IMR-90 (cell line): ENCODE data around the gene GRIN2D. TPM values are rescaled to one million over a fixed set of nuclear protein-coding genes. Genes with fewer than 3 reads are reported as not detected.

Source experiments
- ATAC-seq: fragments of 200-7000 bp; cut with Tn5 transposase; 2 replicates; pipeline ENCODE4 v1.9.1; 2020; ENCODE audit warnings: low read depth, mild to moderate bottlenecking, moderate library complexity
- BruUV-seq: library from RNA; stranded (reverse); fragments of 400-500 nt; replicated peaks from 2 replicates; lab custom pipeline; 2021; lab: Mats Ljungman, UMichigan
- CTCF ChIA-PET: fragments of 300-600 bp; formaldehyde crosslinking; extraction: SDS; loops from one replicate; lab custom pipeline; 2021; ENCODE audit warnings: antibody characterized with exemption; lab: Yijun Ruan, JAX
- POLR2A ChIA-PET: fragments of 300-600 bp; sonication (Branson Sonifier 250); formaldehyde crosslinking; loops from one replicate; lab custom pipeline; 2022; ENCODE audit warnings: antibody characterized with exemption; ENCODE audit not compliant: unreplicated experiment; lab: Charles Lee
- DNase-seq: peaks from one replicate; pipeline ENCODE4 v3.0.0; 2013
- H2AFZ ChIP-seq: replicated peaks from 2 replicates; pipeline ENCODE3; 2013; ENCODE audit warnings: low read length, mild to moderate bottlenecking; ENCODE audit not compliant: poor library complexity
- H2AK5ac ChIP-seq: 2 replicates; pipeline ENCODE4 v1.6.1; 2013; ENCODE audit warnings: low read depth, low read length, inconsistent platforms
- H2AK9ac ChIP-seq: replicated peaks from 2 replicates; pipeline ENCODE3; 2013; ENCODE audit warnings: mild to moderate bottlenecking, low read depth, low read length, moderate library complexity; ENCODE audit not compliant: poor library complexity
- H2BK120ac ChIP-seq: 2 replicates; pipeline ENCODE4 v1.6.1; 2013; ENCODE audit warnings: low read depth, low read length, inconsistent platforms
- H2BK15ac ChIP-seq: 3 replicates; pipeline ENCODE4 v1.6.1; 2013; ENCODE audit warnings: low read depth, low read length, inconsistent platforms
- H2BK20ac ChIP-seq: 2 replicates; pipeline ENCODE4 v1.6.1; 2013; ENCODE audit warnings: low read depth, mild to moderate bottlenecking, inconsistent platforms, low read length, moderate library complexity
- H2BK5ac ChIP-seq: 2 replicates; pipeline ENCODE4 v1.6.1; 2013; ENCODE audit warnings: mild to moderate bottlenecking, low read depth, low read length, inconsistent platforms; ENCODE audit not compliant: poor library complexity, severe bottlenecking
- H3K14ac ChIP-seq: replicated peaks from 2 replicates; pipeline ENCODE4 v1.6.1; 2013; ENCODE audit warnings: low read depth, low read length, inconsistent platforms
- H3K18ac ChIP-seq: 2 replicates; pipeline ENCODE4 v1.6.1; 2013; ENCODE audit warnings: low read depth, low read length, control low read depth
- H3K23ac ChIP-seq: 2 replicates; pipeline ENCODE4 v1.6.1; 2013; ENCODE audit warnings: low read depth, low read length, inconsistent platforms
- H3K27ac ChIP-seq: 2 replicates; pipeline ENCODE4 v1.5.1; 2013; ENCODE audit warnings: mild to moderate bottlenecking, control low read depth, low read length; ENCODE audit not compliant: insufficient read depth
- H3K27me3 ChIP-seq: 2 replicates; pipeline ENCODE4 v1.6.1; 2013; ENCODE audit warnings: low read length; ENCODE audit not compliant: control insufficient read depth, insufficient read depth
- H3K36me3 ChIP-seq: 2 replicates; pipeline ENCODE4 v1.6.1; 2013; ENCODE audit warnings: low read length, mixed read lengths; ENCODE audit not compliant: control insufficient read depth, insufficient read depth
- H3K4ac ChIP-seq: 2 replicates; pipeline ENCODE4 v1.6.1; 2013; ENCODE audit warnings: low read depth, low read length, inconsistent platforms
- H3K4me1 ChIP-seq: 2 replicates; pipeline ENCODE4 v1.6.1; 2013; ENCODE audit warnings: low read length, mixed read lengths; ENCODE audit not compliant: control insufficient read depth, insufficient read depth
- H3K4me2 ChIP-seq: 2 replicates; pipeline ENCODE4 v1.6.1; 2013; ENCODE audit warnings: low read depth, mild to moderate bottlenecking, control low read depth, low read length, moderate library complexity
- H3K4me3 ChIP-seq: 2 replicates; pipeline ENCODE4 v1.5.1; 2013; ENCODE audit warnings: low read depth, mild to moderate bottlenecking, control low read depth, low read length, moderate library complexity; ENCODE audit not compliant: insufficient read depth
- H3K56ac ChIP-seq: 2 replicates; pipeline ENCODE4 v1.6.1; 2013; ENCODE audit warnings: low read length, inconsistent platforms; ENCODE audit not compliant: insufficient read depth; ENCODE audit errors: extremely low read depth
- H3K79me1 ChIP-seq, 2 experiments: 2 replicates each; pipeline ENCODE4 v1.6.1; 2013; ENCODE audit warnings: low read length in 2 of 2, inconsistent platforms in 1 of 2, low read depth in 1 of 2
- H3K9ac ChIP-seq: 2 replicates; pipeline ENCODE4 v1.6.1; 2013; ENCODE audit warnings: low read depth, low read length, control low read depth
- H3K9me1 ChIP-seq: 2 replicates; pipeline ENCODE4 v1.6.1; 2013; ENCODE audit warnings: low read length, inconsistent platforms; ENCODE audit not compliant: insufficient read depth
- H3K9me3 ChIP-seq: 2 replicates; pipeline ENCODE4 v1.6.1; 2013; ENCODE audit warnings: low read length; ENCODE audit not compliant: control insufficient read depth, insufficient read depth
- H4K20me1 ChIP-seq: 2 replicates; pipeline ENCODE4 v1.6.1; 2013; ENCODE audit warnings: low read length, inconsistent platforms; ENCODE audit not compliant: insufficient read depth
- H4K5ac ChIP-seq: 2 replicates; pipeline ENCODE4 v1.6.1; 2013; ENCODE audit warnings: mild to moderate bottlenecking, low read depth, low read length, control low read depth
- H4K8ac ChIP-seq, 2 experiments: 2 replicates each; pipeline ENCODE4 v1.6.1; 2013; ENCODE audit warnings: low read depth in 2 of 2, low read length in 2 of 2, control low read depth in 1 of 2, inconsistent platforms in 1 of 2
- H4K91ac ChIP-seq: 2 replicates; pipeline ENCODE4 v1.6.1; 2013; ENCODE audit warnings: low read depth, low read length, inconsistent platforms; ENCODE audit not compliant: insufficient read depth
- CEBPB ChIP-seq: IDR thresholded peaks from 2 replicates; pipeline ENCODE4 v1.6.1; 2012; ENCODE audit warnings: low read depth, low read length, improper control_type of control experiment
- MAZ ChIP-seq: IDR thresholded peaks from 2 replicates; pipeline ENCODE4 v1.6.1; 2012; ENCODE audit warnings: low read depth, mild to moderate bottlenecking, low read length, improper control_type of control experiment, moderate library complexity, borderline replicate concordance
- MXI1 ChIP-seq: IDR thresholded peaks from 2 replicates; pipeline ENCODE4 v1.6.1; 2012; ENCODE audit warnings: low read depth, mild to moderate bottlenecking, low read length, moderate library complexity, borderline replicate concordance
- NFE2L2 ChIP-seq: fragments of 150-350 bp; IDR thresholded peaks from 2 replicates; pipeline ENCODE4 v1.6.1; 2016; ENCODE audit warnings: low read depth, mild to moderate bottlenecking, low read length
- USF2 ChIP-seq: fragments of 150-350 bp; IDR thresholded peaks from 2 replicates; pipeline ENCODE4 v1.6.1; 2017; ENCODE audit warnings: mild to moderate bottlenecking, antibody characterized with exemption, low read length, low read depth
- whole genome bisulfite sequencing, 2 experiments: methylation state at CpG; one replicate each; pipeline versions ENCODE4 v1.1.5 to v1.1.7; 2013; ENCODE audit warnings: missing lambda C conversion rate in 2 of 2; ENCODE audit not compliant: insufficient read length in 1 of 2; ENCODE audit errors: extremely low coverage in 2 of 2; 5-methylcytosine and 5-hydroxymethylcytosine counted together
- dilution Hi-C: fragments of 300-500 bp; cut with HindIII; formaldehyde crosslinking; loops from one replicate; pipeline ENCODE4 v1.14.3; 2018; ENCODE audit warnings: low sequenced_read_pairs; ENCODE audit not compliant: unreplicated experiment
- in situ Hi-C: fragments of 300-500 bp; cut with MboI; formaldehyde crosslinking; loops from 3 replicates; pipeline ENCODE4 v1.14.3; 2019; ENCODE audit warnings: low sequenced_read_pairs, inconsistent platforms, mixed read lengths
- intact Hi-C: fragments of 100-400 bp; cut with micrococcal nuclease; formaldehyde crosslinking; loops from 2 replicates; pipeline ENCODE4 v1.10.0; 2022
- polyA plus RNA-seq, 3 experiments: library from polyadenylated mRNA; depleted of rRNA; stranded (reverse); fragments of >200 nt; gene quantifications; 2 replicates each; pipeline ENCODE4 v1.2.3, GENCODE V29; 2012; ENCODE audit warnings: low replicate concordance in 1 of 3
- total RNA-seq: library from RNA; depleted of rRNA; stranded (reverse); fragments of >200 nt; gene quantifications from 2 replicates; pipeline ENCODE4 v1.2.3, GENCODE V29; 2012

The GRIN2D gene
- total and polyA plus RNA-seq, 2 of the 4 experiments (the other 2 are of a cell fraction): under 0.01 to 0.24 TPM

GRCh38 chr19:48403606-48404005 is 10.1 kb downstream of the GRIN2D start:
- no peak for TF ChIP-seq MAZ
- no peak for TF ChIP-seq USF2
- TF ChIP-seq CEBPB: no peak
- TF ChIP-seq NFE2L2: no peak
- TF ChIP-seq MXI1: no peak
- Histone ChIP-seq H4K5ac (peak overlapping the region; percentile 18; the same call in 1 of the 2 replicates), H4K91ac (no peak overlapping the region), H3K56ac (no peak overlapping the region), H3K27ac (no peak overlapping the region), H3K4me1 (no peaks in the 10 kb centered on the region), H3K9ac (no peak overlapping the region), H2BK20ac (no peak overlapping the region), H2AK5ac (no peak overlapping the region), H3K14ac (peak overlapping the region; percentile 60; the same call in 1 of the 2 replicates), H4K8ac (peak overlapping the region in 1 of 2 experiments; percentile 97; a peak in 3 of 4 replicates), H2BK15ac (no peak overlapping the region), H2AFZ (peak overlapping the region; percentile 90), H3K36me3 (no peaks in the 10 kb centered on the region), H3K4me3 (no peak overlapping the region), H2AK9ac (peak overlapping the region; percentile 85), H3K23ac (no peak overlapping the region), H3K9me1 (no peaks in the 10 kb centered on the region), H3K27me3 (peaks cover 2% of the 10 kb centered on the region; the same call in 1 of the 2 replicates), H3K79me1 (no peaks in the 10 kb centered on the region), H3K4ac (no peak overlapping the region; the same call in 1 of the 2 replicates), H2BK5ac (no peak overlapping the region), H4K20me1 (no peaks in the 10 kb centered on the region), H3K18ac (no peak overlapping the region), H3K9me3 (no peaks in the 10 kb centered on the region), H2BK120ac (no peak overlapping the region), H3K4me2 (no peak overlapping the region)
- intact Hi-C loops (no loop called here), in situ Hi-C loops (no loop called here), dilution Hi-C loops (no loop called here)
- ATAC-seq (peak; percentile 82), DNase-seq (peak; percentile 71)
- CTCF ChIA-PET: no interaction called here
- POLR2A ChIA-PET: interaction anchor here (0.6 kb wide), 1 partner anchor 10 kb away, joined by 3 read pairs; the partner anchor contains the start of gene GRIN2D
- no CpG with 5 or more reads among the region's 3 CpGs for WGBS, 2 experiments
- BruUV-seq: no TSS peak
